HG03469 (cell line): ENCODE data around the gene GGT5.
"Not testable (repeated sequence)": the region's sequence is repeated elsewhere in the genome, so short reads cannot be mapped to it uniquely, and the experiment has no call there.

Source experiments
- ATAC-seq: cut with Tn5 transposase; IDR thresholded peaks from one replicate; pipeline ENCODE4 v1.9.1; 2021; ENCODE audit warnings: mild to moderate bottlenecking, moderate library complexity, moderate number of reproducible peaks; ENCODE audit not compliant: unreplicated experiment

The GGT5 gene

DNA sequence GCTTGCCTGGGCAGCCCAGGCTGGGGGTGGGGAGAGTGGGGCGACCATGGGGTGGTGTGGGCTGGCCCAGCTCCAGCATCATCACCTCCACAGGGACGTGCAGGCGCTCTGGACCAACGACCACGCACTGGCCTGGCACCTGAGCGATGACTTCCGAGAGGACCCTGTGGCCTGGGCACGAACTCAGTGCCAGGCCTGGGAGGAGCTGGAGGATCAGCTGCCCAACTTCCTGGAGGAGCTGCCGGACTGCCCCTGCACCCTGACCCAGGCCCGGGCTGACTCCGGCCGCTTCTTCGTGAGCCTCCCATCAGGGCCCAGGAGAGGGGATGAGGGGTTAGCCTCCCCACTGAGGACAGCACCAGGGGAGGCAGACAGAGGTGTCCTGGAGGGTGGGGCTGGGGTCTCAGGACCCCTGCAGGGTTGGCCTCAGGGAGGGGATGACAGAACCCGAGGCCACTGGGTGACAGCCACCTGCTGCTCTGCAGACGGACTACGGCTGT is 59.8 kb downstream of the GGT5 start:
- ATAC-seq = no peak

DNA sequence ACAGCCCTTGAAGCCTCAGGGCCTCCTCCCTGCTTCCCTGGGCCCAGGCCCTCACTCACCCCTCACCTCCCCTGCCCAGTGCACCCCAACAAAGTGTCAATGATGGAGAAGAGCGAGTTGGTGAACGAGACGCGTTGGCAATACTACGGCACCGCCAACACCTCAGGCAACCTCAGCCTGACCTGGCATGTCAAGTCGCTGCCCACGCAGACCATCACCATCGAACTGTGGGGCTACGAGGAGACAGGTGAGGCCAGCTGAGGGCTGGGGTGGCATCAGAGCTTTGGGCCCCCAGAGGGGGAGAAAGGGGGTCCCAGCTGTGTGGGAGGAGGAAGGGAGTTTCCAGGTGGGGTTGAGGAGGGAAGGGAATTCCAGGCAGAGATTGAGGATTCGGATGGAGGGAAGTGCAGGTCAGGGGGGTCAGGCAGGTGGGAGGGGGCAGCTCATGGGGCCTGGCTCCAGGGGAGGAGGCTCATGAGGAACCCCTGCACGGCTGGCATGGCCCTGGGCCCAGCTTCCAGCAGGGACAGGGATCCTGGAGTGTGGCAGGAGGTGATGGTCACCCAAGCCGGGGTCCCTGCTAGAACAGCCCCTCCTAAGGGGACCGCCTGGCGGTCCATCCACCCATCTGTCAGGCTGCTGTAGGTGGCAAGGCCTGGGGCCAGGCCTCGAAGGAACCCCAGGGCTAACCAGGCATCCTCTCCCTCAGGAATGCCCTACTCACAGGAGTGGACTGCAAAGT is 60.7 kb downstream of the GGT5 start:
- ATAC-seq = no peak

DNA sequence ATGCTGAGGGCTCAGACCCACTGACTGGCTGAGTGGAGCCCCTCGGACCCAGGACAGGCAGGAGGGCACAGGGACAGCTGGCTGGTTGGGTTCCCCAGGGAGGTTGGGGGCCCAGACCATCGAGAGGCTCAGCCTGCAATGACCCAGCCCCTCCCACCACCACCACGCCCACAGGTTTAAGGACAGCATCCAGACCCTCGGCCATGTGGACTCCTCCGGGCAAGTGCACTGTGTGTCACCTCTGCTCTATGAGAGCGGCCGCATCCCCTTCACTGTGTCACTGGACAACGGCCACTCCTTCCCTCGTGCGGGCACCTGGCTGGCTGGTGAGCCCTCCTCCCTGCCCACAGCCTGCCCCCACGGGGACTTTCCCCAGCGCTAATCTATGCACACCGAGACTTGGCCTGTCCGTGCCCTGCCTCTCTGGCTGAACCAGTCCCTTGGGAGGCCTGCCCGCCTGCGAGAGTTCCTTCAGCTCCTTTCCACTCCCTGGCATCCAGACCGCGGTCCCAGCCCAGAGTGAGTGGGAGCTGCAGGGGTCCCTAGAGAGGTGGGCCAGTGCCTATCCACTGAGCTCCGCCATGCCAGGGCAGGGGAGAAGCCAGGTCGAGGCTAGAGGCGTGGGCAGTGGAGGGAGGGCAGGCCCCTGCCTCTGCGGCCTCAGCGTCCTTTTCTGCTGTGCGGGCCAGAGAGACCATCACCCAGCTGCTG is 61.4 kb downstream of the GGT5 start:
- ATAC-seq = no peak

- ATAC-seq = not testable (repeated sequence)
Observed at GRCh38 chr22:24182900-24183246, 62.0 kb downstream of the GGT5 start.

GRCh38 chr22:24181996-24182899 is 62.6 kb downstream of the GGT5 start:
- ATAC-seq = no peak

DNA sequence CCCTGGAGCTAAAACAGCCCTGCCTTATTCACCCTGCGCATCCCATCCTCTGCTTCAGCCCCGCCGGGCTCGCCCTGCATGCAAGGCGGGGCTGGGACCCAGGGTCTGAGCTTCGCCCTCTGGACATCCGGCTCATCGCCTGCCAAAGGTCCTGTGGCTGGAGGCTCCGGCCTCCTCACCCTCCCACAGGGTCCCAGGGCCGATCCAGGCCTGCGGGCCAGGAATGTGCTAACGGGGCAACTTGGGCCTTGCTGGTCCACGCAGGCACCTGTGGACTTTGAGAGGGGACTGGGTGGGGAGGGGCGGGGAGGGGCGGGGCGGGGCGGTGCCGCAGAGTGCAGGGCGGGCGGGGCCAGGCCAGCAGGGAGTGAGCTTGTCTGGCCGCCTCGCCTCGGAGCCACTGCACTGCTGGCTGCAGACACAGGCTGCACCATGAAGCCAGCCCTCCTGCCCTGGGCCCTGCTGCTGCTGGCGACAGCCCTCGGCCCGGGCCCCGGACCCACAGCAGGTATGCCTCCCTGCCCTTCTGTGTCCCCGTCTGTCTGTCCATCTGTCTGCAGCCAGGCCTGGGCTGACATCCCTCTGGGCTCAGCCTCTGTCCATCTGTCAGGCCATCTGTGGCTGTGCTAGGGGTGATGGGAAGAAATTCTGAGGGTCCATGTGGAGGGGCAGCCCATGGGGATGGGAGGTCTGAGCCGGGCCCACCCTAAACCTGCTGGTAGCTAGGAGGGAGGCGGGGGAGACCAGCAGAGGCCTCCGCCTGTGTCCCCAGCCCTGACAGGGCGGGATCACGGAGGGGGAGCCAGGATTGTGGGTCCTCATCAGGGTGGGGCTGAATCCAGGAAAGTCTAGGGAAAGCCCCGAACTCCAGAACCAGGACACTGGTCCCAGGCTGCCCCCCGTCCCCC is 63.5 kb downstream of the GGT5 start, which contains the start of gene SUSD2:
Gene SUSD2 (plus strand): TSS at position 400 of the 908 bp plus-strand sequence. CDS start 33 bp downstream, at position 433.
- no peak for ATAC-seq

- no peak for ATAC-seq
Observed at GRCh38 chr22:24180316-24181087, 64.4 kb downstream of the GGT5 start.

DNA sequence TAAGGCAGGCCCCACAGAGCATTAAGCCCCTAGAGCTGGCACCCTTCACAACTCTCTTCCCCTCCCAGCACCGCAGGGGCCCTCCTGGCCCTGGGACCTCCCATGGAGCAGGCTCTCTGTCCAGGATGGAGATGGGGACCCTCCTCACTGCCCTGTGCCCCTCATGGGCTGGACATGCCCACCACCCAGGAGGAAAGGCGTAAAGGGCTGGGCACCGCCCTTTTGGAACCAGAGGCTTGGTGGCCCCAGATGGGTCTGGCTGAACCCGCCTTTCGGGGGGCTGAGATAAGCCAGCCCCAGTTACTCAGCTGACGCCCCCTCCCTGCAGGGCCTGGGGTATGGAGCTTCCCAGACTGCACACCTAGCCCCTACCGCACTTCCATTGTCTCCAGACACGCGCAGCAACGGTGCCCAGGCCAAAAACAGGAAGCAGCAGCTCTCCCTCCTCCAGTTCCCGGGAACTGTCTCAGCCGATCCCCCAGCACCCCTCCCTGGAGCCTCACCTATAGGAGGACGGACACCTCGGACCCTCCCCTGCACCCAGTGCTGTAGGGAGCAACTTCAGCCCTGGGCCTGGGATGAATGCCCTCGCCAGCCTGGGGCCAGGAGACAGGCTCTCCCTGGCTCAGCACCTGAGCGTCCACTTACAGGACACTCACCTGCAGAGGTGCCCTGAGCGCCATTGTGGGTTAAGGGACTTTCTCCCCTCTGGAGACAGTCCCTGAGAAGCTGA is 65.2 kb downstream of the GGT5 start:
- no peak for ATAC-seq

DNA sequence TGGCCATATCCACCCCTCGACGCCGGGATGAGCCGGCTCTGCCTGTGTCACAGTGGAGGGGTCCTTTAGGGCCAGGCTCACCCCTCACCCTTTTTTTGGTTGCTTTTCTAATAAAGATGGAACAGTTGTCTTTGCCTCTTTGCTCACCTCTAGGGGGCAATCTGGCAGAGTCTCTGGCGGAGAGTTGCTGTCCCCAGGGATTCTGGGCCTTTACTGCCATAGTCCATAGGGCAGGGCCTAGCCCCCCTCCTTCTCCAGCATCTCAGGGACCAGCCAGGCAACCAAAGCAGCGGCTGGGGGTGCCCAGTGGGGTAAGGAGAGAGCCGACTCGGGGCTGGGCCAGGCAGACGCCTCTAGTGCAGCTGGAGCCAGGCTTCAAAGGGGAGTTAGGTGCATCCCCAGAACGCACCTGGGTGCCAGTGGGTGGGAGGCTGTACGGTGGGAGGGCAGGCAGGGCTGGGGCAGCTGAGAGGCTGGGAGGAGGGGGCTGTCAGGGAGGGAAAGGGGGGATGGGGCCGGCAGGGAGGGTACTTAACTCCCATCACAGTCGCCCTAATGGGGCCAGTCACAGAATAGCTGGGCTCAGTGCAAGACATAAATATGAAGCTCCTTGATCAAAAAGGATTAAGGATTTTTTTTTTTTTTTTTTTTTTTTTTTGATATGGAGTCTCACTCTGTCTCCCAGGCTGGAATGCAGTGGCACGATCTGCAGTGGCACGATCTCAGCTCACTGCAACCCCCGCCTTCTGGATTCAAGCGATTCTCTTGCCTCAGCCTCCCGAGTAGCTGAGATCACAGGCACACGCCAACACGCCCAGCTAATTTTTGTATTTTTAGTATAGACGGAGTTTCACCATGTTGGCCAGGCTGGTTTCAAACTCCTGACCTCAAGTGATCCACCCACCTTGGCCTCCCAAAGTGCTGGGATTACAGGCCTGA is 66.1 kb downstream of the GGT5 start:
- ATAC-seq = no peak

DNA sequence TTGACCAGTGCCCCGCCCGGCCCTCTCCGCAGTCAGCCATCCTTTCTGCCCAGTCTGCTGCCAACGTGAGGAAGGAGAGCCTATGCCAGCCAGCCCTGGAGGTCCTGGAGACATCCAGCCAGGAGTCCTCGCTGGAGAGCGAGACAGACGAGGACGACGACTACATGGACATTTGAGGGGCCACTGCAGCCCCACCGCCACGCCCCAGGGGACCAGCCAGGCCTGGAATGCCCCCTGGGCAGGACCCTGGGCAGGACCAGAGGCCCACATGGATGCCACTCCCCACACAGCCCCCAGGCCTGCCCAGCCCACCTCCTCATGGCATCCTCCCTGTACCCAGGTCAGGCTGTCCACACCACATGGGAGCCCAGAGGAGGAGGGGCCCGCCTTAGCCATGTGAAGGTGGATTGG is 66.9 kb downstream of the GGT5 start:
- ATAC-seq = no peak

DNA sequence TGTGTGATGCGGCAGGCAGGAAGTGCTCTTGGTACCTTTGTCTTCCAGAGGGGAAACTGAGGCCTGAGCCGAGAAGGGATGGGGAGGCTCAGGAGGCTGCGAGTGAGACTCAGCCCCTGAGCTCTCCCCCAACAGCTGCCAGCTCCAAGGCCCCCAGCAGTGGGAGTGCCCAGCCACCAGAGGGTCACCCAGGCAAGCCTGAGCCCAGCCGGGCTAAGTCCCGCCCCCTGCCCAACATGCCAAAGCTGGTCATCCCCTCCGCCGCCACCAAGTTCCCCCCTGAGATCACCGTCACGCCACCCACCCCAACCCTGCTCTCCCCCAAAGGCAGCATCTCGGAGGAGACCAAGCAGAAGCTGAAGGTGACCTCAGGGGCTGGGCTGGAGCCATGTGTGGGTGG is 67.4 kb downstream of the GGT5 start:
- ATAC-seq = no peak

DNA sequence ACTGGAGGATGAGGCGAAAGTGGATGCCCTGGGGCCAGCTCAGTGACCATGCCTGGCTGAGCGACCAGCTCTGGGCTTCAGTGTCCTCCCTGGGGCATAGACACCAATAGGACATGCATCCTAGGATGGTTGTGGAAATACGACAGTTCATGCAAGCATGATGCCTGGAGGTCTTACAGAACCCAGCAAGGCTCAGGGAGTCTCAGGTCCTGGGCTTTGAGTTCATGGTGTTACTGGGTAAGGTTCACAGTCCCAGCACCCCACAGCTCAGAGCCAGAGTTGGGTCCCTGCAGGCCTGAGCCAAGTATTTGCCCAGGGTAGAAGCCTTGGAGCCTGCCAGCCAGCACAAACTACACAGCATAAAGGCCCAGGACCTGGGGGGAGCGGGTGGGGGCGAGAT is 67.8 kb downstream of the GGT5 start:
- no peak for ATAC-seq

- ATAC-seq = no peak
Observed at GRCh38 chr22:24176630-24177029, 68.3 kb downstream of the GGT5 start.

GRCh38 chr22:24176040-24176439 is 68.8 kb downstream of the GGT5 start:
- no peak for ATAC-seq

GRCh38 chr22:24175160-24175808 is 69.6 kb downstream of the GGT5 start:
- no peak for ATAC-seq

DNA sequence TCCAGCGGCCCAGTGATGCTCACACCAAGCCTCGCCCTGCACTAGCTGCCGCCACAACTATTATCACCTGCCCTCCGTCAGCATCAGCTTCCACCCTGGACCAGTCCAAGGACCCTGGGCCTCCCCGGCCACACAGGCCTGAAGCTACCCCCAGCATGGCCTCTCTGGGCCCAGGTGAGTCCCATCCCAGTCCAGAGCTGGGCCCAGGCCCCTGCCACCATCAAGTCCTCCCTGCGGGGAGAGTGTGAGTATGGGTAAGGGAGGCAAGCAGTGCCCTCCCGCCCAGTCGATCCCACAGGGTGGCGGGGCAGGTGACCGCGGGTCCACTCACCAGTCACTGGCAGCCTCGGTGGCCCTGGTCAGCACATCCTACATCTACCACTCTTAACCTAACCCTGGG is 73.1 kb downstream of the GGT5 start:
- no peak for ATAC-seq

- ATAC-seq = no peak
Observed at GRCh38 chr22:24170632-24171031, 74.2 kb downstream of the GGT5 start.
